Testis (tissue), 2 donors: Measurements from ENCODE around the gene HLA-F.

Experiments used
- CTCF ChIP-seq, 3 experiments: fragments of 450-650 bp in 2 of 3; fragments of 200-600 bp in 1 of 3; sonication (generic) in 1 of 3; IDR thresholded peaks; one replicate each; pipeline ENCODE4 v1.5.1; 2016 to 2019; ENCODE audit warnings: antibody characterized with exemption in 3 of 3, mild to moderate bottlenecking in 2 of 3, moderate library complexity in 1 of 3
- POLR2A ChIP-seq: fragments of 450-650 bp; IDR thresholded peaks from one replicate; pipeline ENCODE4 v1.6.1; 2017; ENCODE audit warnings: antibody characterized with exemption, mild to moderate bottlenecking, moderate library complexity

GRCh38 chr6:29676981-29677601, 46.1 kb upstream of the HLA-F start:
- TF ChIP-seq CTCF (IDR thresholded peaks at IDR 0.05): no peak
- TF ChIP-seq POLR2A: no peak
